HG03025 (cell line): ENCODE data around the gene PLEKHG2.

ENCODE experiments used
- ATAC-seq: cut with Tn5 transposase; IDR thresholded peaks from one replicate; pipeline ENCODE4 v1.9.1; 2021; ENCODE audit warnings: mild to moderate bottlenecking, moderate library complexity; ENCODE audit not compliant: unreplicated experiment, low FRiP score

Gene PLEKHG2

DNA sequence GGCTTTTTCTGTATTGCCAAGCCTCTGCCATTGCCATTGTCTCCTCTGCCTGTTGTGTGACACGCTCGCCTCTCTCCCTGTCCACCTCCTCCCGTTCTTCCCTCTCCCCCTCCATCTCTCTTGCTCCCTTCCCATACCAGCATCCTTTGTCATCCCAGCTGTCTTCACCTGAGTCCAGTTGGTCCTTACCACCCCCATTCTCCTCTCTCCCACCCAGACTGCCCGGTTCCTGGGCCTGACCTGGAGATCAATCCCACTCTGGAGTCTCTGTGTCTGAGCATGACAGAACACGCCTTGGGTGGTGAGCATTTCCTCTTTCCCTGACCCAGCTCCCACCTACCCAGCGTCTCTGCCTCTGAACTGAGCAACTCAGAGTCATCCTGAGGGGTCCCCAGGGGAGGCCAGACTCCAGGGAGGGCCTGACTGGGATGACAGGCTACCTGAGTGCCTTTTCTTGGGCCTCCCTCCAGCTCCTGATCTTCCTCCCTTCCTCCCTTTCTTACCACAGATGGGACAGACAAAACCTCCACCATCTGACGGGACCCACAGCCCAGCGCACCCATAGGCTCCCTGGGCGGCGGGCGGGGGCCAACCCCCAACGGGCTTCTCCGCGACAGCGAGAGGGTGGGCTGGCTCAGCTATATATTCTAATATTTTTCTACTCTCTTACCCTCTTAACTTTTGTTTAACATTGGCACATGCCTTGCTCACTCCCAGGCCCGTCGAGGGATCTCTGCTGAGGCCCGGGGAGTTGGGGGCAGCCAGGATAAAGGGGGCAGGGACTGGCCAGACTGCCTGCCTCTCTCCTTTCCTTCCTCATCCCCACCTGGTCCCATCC is 29.3 kb upstream of the PLEKHG2 start:
- ATAC-seq = no peak

DNA sequence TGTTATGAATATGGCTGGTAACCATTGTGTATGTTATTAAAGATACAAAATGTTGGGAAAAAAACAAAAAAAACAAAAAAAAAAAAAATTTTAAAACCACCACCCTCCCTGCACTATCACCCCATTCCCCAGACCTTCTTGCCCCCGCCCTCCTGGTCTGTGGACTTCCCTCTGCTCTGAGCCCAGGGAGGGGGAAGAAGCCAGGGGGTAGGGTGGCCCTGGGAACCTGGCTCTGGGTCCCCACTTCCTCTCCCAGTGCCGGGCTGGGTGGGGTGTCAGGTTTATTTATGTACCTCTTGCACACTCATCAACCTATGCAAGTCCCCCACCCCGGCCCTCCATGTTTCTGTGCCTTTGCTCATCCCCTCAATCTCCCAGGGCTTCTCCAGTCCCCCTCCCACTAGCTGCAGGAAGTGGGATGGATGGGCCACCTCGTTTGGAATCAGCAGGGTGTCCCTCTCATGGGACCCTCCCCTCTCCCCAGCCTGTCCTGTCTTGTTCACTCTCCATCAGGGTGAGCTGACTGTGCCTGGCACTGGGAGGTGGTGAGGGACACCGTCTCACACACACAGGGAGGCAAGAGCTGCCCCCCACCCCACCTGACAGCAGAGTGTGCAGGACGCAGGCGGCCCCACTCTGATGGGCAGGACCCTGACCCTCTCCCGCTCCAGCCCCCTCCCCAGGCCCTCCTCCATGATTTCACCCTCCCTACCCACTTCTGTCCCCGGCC is 27.5 kb upstream of the PLEKHG2 start:
- no peak for ATAC-seq

DNA sequence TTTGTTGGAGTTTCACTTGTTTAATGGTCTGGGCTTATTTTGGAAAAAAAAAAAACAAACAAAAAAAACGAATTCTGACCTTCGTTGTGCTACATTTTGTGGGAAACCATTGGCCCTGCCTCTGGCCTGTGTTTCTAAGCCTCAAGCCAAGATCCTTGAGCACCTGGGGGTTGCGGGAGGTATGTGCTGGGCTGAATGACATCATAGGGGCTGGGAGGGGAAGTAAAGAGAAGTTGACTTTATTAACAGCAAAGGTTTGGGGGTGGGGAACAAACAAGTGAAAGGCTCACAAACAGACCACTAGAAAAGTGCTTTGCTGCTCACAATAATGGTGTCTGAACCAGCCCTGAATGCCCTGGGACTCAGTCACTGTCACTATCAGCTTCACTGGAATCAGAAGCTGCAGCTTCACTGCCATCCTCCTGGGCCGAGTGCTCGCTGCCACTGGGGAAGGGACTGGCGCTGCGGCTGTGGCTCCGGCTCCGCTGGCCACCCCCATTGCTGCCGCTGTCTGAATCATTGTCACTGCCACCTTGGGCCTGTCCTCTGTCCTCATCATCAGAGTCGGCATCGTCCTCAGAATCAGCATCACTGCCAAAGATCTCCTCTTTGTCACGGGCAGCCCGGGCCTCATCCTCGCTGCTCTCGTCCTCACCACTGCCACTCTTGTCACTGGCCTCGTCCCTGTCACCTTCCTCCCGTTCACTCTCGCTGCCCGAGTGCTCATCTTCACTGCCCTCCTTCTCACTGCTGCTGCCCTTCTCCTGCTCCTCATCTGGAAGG is 26.6 kb upstream of the PLEKHG2 start:
- no peak for ATAC-seq

DNA sequence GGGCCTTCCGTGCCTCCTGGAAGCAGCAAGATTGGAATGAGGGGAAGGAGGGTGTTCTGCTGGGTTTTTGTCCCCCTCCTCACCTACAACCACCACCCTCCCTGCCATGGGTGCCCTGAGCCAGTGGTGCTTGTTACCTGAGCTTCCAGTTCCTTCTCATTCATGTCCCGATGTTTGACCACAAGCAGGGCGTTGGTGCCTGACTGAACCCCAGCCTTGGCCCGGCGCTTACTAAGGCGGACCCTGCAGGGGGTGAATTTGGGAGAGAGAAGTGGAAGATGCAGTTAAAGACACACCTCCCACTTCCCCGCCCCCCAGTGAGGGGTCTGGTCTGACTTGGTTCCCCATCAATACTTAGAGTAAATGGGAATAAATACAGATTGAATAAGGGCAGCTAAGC is 25.9 kb upstream of the PLEKHG2 start:
- no peak for ATAC-seq

DNA sequence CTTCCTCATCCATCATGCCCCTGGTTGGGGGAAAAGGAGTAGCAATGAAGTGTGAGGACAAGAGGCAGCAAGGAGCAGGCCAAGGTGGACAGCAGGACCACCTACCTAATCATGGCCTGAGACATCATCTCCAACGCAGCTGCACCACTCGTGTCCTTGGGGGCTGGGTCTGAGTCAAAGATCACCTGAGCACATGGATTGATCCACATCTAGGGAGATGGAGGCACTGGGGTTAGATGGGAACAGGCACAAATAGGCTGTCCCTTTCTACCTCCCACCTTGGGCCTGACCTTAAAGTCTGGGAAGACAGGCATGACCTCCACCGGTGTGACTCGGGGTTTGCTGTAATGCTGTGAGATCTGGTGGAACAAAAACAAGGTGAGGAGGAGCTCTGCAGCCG is 23.8 kb upstream of the PLEKHG2 start:
- ATAC-seq = no peak

DNA sequence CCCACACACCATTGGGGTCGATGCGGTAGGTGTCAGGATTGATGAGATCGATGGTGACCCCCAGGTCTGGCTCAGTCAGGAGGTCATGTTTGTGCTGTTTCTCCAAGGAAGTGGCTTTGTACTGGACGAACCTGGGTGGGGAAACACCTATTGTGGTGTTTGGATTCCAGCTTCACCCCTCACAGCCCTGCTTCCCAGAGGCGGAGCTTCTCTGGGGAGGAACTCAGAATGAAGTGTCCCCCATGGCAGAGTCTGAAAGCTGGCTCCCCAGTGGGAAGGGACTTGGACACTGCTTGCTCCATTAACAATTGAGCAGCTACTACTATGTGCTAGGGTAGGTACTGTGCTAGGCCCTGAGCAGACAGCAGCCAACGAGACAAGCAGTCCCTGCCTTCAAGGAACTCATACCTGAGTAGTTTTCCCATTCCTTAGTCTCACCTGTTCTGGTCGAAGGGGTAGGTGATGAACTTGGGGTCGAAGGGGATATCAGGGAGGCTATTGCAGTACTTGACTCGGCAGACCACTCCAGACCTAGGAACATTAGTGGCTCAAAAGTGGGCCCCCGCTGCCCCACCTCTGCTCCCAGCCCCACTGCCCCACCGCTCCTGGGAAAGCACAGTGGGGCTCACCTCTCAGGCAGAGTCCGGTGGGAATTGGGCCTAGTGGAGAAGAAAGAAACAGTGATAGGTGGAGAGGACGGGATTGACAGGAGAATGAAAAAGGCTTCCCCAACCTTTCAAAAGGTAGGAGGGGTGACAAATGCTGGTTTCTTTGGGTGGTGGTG is 22.6 kb upstream of the PLEKHG2 start:
- ATAC-seq = no peak

DNA sequence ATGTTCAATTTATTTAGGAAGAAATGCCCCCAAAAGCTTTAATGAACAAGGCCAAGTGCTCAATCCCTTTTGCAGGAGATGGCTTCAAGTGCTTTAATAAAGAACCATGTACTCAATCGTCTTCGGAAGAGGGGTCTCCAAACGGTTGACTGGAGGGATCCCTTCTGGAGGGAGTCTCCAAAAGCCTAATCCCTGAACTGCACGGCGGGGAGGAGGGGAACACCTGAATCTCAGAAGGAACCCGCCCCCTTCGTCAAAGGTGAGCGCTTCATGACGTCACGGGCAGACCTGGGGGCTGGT is 22.1 kb upstream of the PLEKHG2 start:
- no peak for ATAC-seq

DNA sequence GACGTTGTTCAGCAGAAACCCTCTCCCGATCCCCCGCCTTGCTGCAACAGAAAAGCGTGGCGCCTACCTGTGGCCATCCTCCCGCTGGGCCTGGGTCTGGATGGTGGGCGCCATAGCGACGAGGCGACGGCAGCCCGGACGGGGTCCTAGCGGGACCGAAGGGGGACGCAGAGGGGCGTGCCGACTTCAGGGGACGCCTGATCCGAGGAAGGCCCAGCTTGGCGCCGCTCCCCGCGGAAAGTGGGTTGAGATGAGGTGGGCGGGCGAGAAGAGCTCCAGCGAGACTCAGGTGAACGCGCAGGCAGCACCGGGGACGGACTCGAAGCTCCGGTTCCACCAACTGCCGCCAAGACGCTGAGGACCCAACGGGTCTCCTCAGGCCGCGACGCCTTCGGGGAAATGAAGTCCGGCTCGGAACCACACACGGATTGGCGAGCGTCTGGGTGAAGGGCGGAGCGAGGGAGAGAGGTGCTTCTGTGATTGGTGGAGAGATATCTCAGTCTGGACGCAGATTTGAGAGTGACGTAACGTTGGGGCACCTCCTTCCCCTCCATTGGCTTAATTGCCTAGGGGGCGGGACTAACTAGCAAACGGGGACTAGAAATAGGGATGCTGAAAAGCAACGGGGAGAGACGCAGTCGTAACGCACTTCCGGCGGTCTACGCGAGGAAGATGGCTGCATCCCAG is 21.6 kb upstream of the PLEKHG2 start, which contains the start of the genes MED29 and PAF1:
MED29 (plus strand) TSS at position 628 of the 687 bp plus-strand sequence; CDS start at position 673, 45 bp downstream.
PAF1 (minus strand) TSS at position 356 of the 687 bp plus-strand sequence; CDS start at position 114, 242 bp downstream.
- ATAC-seq = peak; percentile 86

DNA sequence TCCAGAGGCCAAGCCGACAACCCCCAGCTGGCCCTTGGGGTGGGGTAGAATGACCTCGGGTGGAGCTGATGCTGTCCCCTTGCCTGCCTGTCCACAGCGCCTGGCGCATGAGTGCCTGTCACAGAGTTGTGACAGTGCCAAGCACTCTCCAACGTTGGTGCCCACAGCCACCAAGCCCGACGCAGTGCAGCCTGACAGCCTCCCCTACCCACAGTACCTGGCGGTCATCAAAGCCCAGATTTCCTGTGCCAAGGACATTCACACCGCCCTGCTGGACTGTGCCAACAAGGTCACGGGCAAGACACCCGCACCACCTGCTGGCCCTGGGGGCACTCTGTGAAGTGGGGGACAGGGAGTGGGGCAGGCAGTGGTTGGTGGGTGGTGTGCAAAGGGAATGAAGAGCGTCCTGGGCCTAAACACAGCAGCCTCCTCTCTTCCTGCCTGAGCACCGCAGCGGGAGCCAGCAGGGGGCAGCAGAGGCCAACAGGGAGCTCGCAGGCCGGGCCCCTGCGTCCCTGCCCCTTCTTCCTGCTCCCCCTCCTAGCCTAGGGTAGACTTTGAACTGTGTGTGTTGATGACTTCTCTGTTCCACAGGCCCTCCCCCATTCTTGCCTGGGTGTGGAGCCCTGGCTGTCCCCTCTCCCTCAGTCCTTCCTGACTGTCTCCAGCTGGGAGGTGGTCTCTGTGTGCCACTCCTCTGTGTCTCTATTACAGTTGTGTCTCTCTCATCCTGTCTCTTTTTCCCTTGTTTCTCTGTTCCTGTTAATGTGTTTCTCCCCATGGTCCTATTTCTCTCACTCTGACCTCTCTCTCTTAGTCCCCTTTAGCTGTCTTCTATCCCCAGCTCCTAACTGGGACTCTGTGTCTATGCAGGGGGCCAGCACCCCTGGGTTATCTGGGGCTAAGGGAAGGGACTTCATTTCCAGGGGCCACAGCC is 14.8 kb upstream of the PLEKHG2 start:
- ATAC-seq = no peak

DNA sequence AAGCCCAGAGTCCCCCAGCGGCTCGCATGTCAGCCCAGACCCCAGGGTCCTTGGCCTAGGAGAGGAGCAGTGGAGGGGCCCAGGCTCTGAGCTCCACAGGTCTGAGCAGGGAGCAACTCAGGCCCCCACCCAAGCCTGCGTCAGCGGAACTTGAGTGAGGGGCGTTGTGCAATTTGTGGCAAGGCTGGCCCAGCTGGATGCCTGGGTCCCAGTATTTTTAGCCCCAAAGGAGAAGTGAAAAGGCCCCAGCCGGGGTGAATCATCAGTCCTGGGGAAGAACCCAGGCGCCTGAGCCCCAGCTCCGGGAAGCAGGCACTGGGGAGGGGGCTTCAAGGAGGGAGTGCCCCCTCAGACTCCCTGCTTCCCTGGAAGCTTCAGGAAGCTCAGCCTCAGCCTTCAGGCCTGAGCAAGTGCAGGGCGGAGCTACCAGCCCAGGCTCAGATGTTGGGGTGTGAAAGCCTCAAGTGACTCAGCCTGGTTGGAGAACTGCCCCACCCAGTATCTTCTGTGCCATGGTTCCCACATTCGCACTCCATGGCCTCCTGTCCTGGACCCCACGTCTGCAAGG is 14.1 kb upstream of the PLEKHG2 start:
- no peak for ATAC-seq

DNA sequence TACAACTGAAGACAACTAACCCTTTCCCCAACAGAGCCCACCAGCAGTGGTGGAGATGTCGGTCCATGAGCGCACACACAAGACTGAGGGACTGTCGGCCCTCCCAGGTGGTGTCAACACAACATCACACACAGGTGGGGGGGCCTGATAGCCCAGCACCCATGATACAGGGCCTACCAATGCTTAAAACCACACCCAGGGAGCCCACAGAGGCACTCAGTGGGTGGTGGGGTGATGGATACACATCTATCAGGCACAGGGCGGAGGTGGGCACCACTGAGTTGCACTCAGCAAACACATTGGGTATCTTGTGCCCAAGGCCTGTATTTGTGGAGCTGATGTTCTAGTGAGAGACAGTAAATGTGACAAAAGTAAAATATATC is 12.8 kb upstream of the PLEKHG2 start:
- ATAC-seq = no peak

DNA sequence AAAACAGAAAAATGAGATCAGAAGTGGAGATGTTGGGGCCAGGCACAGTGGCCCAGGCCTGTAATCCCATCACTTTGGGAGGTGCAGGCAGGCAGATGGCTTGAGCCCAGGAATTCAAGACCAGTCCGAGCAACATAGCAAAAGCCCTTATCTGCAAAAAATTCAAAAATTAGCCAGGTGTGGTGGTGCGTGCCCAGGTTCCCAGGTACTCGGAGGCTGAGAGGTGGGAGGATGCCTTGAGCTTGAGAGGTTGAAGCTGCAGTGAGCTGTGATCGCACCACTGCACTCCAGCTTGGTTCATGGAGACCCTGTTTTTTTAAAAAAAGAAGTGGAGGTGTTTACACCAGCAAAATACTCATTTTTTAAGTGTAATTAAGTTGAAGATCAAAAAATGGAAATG is 12.4 kb upstream of the PLEKHG2 start:
- no peak for ATAC-seq

DNA sequence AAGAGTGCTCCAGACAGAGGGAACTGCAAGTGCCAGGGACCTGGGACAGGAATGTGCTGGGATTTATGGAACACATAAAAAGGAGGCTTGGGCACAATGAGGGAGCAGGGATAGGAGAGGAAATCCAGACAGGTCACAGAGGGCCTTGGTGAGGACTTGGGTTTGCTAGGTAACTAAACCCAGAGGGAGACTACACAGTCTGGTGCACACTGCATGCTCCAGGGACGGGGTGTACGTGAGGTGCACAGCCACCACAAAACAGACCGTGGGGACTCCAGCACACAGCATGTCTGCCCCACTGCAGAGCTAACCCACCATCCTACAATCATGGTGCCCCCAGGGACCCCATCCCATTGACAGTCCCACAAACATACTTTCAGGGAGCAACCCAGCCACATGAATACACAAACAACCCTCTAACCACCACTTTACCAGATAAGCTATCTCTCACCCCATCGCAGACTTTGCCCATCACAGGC is 11.4 kb upstream of the PLEKHG2 start:
- no peak for ATAC-seq

DNA sequence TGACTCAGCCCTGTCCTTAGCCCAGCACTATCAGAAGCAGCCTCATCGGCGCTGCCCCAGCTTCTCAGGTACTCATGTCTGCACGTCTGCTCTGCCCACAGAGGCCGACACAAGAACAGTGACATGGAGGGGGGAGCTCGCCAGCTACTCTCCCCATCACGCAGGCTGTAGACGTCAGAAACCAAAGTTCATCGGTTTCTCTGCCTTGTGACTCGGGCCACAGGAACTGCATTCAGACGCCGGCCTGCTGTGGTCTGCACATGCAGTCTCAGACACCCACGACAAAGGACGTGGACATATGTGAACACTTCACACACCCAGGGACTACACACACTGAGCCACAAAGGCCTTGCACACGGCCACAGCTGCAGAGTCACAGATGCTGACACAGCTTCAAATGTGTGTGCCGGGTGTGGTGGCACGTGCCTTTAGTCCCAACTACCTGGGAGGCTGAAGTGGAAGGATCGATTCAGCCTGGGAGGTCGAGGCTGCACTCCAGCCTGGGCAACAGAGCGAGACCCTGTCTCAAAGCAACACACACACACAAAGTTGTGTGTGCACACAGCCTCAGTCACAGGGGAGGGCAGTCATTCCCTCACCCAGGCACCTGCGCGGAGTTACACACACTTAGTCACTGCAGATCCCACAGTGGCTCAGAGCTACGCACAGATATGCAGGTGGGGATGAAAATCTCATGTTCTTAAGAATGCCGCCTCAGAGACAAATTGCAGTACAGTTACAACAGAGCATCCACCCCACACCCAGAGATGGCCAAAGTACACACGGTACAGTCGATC is 10.7 kb upstream of the PLEKHG2 start:
- no peak for ATAC-seq

DNA sequence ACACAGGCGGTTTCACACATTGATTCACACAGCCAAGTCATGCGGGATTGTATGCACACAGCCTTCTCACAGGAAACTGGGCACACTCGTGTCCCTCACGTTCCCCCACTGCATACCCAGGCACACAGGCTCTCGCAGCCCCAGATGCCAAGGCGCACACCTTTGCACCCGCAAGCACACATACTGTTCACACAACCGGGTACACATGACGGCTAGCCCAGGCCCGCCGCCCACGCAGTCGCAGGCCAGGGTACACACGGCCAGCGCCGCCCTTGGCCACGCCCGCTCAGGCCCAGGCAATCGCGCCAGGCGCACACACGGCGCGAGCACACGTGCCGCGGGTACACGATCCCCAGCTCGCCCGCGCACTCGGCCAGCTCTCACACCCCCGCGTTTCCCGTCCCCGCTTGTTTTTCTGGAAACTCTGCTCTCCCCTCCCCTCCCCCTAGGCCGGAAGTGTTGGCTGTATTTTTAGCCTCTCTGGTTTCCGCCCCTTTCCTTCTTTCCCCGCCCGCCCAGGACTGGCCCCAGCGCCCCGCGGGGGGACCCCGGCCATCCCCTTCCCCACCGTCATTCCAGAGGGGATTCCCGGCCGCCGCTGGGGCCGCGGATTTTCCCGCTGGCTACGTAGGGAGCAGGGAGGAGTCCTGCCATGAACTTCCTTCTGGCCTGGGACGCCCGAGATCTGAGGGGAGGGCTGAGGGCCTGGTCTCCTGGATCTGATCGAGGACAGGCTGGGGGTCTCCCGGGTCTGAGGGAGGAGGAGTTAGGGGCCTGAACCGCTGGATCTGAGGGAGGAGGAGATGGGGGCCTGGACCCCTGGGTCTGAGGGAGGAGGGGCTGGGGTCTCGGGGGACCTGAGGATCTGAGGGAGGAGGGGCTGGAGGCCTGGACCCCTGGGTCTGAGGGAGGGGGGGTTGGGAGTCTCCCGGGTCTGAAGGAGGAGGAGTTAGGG is 9.8 kb upstream of the PLEKHG2 start:
- ATAC-seq = peak; percentile 21
